ENCODE measurements around the gene RECQL.
"Not testable (repeated sequence)": the region's sequence is repeated elsewhere in the genome, so short reads cannot be mapped to it uniquely, and the experiment has no call there.

RECQL gene

GRCh38 chr12:21428241-21428640, 73.2 kb downstream of the RECQL start:
- DNase-seq (ENCODE audit: low read depth in 3 of 3, low spot score in 1 of 3): no peak

- DNase-seq (ENCODE audit: low read depth in 3 of 3, low spot score in 1 of 3): not testable (repeated sequence)
These were observed 82.3 kb downstream of the RECQL start for GRCh38 chr12:21419009-21419699.

Data from stimulated activated CD4-positive, alpha-beta T cell treated with anti-CD3 and anti-CD28 coated beads, TNF-alpha, amount 100 ng/mL, for 1 hour (primary cell).